22Rv1 (cell line): ENCODE results near the gene BTG4.

Source experiments
- ZFX ChIP-seq: fragments of 450-650 bp; IDR thresholded peaks from 2 replicates; pipeline ENCODE4 v1.6.1; 2017; ENCODE audit warnings: antibody characterized with exemption, borderline replicate concordance
- TF ChIP-seq, protein P1 (sequence below): fragments of 450-650 bp; IDR thresholded peaks from 2 replicates; pipeline ENCODE4 v1.5.1; 2017; ENCODE audit warnings: mild to moderate bottlenecking

DNA sequence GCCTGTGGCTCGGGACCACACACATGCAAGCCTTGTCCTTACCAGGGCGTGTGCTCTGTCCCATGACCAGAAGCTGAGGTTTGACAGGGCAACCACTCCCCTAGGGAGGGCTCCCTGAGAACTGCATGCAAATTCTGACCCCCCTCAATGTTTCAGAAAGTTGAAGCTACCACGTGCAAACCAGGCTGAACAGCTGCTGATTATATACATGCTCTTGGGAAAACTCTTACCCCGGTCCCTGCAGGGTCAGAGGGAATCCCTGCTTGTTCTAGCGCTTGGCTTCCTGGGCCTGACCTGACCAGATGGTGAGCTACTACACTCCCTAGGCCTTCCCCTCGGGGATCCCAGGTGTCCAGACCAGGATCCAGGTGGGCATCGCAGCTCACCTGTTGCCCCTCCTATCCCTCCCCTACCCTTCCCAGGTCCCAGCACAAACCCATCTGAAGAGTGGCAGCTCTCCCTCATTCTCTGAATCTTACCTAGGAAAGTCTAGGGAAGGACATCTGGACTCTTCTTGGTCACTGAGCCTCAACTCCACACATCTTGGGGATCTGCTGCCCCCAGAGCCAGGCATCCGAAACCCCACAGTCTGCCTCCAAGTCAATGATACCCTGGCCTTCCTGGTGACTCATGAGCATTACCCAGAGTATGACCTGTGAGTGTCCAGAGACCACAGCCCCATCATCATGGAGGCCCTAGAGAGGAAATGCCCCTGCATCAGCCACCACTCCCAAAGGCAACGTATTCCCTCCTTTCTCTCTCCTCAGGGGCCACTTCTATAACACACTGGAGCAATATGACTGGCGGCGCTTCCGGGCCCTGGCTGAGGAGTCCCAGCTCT lies 61.5 kb downstream of the BTG4 start:
- TF ChIP-seq, protein P1, sequence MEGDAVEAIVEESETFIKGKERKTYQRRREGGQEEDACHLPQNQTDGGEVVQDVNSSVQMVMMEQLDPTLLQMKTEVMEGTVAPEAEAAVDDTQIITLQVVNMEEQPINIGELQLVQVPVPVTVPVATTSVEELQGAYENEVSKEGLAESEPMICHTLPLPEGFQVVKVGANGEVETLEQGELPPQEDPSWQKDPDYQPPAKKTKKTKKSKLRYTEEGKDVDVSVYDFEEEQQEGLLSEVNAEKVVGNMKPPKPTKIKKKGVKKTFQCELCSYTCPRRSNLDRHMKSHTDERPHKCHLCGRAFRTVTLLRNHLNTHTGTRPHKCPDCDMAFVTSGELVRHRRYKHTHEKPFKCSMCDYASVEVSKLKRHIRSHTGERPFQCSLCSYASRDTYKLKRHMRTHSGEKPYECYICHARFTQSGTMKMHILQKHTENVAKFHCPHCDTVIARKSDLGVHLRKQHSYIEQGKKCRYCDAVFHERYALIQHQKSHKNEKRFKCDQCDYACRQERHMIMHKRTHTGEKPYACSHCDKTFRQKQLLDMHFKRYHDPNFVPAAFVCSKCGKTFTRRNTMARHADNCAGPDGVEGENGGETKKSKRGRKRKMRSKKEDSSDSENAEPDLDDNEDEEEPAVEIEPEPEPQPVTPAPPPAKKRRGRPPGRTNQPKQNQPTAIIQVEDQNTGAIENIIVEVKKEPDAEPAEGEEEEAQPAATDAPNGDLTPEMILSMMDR = no peak
- no peak for TF ChIP-seq ZFX
